GM10266 (cell line): ENCODE data around the gene DNLZ.

Experiments used
- DNase-seq: peaks from one replicate; pipeline ENCODE4 v3.0.0; 2012; ENCODE audit errors: extremely low spot score
- TF ChIP-seq, protein P1 (sequence below): IDR thresholded peaks from 2 replicates; pipeline ENCODE4 v1.5.1; 2012; ENCODE audit warnings: mild to moderate bottlenecking, low read depth; ENCODE audit not compliant: control insufficient read depth, insufficient read depth; ENCODE audit errors: missing control alignments

DNLZ gene

DNA sequence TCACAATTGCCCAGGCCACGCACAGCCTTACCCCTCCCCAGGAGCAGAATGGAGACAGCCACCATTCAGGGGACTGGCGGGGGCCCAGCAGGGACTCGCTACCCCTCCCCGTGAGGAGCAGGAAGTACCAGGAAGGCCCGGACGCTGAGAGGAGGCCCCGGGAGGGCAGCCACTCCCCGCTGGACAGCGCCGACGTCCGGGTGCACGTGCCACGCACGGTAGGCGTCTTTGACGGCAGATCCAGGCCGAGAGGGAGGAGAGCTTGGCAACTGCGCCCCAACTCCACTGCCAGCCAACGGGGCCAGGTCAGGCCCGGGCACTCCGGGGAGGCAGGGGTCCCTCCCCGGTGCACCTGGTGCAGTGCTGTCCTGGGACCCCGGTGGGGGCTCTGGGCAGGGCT is 14.0 kb downstream of the DNLZ start:
- no peak for DNase-seq
- TF ChIP-seq, protein P1, sequence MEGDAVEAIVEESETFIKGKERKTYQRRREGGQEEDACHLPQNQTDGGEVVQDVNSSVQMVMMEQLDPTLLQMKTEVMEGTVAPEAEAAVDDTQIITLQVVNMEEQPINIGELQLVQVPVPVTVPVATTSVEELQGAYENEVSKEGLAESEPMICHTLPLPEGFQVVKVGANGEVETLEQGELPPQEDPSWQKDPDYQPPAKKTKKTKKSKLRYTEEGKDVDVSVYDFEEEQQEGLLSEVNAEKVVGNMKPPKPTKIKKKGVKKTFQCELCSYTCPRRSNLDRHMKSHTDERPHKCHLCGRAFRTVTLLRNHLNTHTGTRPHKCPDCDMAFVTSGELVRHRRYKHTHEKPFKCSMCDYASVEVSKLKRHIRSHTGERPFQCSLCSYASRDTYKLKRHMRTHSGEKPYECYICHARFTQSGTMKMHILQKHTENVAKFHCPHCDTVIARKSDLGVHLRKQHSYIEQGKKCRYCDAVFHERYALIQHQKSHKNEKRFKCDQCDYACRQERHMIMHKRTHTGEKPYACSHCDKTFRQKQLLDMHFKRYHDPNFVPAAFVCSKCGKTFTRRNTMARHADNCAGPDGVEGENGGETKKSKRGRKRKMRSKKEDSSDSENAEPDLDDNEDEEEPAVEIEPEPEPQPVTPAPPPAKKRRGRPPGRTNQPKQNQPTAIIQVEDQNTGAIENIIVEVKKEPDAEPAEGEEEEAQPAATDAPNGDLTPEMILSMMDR = no peak

DNA sequence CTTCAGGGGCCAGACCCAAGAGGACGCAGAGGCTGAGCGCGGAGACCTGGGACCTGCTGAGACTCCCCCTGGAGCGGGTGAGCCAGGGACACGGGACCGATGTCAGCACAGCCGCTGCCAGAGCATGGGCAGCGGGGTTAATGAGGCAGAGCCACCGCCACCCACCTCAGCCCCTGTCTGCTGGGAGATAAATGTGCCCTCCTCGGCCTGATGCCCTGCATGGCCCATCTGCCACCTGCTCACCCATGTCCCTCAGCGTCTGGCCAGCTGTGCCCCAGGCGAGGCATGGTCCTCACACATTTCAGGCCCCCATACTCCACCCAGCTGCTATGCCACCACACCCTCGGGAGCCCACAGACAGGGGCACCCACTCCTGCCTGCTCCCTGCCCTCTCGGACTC is 14.9 kb downstream of the DNLZ start:
- no peak for DNase-seq
- TF ChIP-seq, protein P1 = no peak

DNA sequence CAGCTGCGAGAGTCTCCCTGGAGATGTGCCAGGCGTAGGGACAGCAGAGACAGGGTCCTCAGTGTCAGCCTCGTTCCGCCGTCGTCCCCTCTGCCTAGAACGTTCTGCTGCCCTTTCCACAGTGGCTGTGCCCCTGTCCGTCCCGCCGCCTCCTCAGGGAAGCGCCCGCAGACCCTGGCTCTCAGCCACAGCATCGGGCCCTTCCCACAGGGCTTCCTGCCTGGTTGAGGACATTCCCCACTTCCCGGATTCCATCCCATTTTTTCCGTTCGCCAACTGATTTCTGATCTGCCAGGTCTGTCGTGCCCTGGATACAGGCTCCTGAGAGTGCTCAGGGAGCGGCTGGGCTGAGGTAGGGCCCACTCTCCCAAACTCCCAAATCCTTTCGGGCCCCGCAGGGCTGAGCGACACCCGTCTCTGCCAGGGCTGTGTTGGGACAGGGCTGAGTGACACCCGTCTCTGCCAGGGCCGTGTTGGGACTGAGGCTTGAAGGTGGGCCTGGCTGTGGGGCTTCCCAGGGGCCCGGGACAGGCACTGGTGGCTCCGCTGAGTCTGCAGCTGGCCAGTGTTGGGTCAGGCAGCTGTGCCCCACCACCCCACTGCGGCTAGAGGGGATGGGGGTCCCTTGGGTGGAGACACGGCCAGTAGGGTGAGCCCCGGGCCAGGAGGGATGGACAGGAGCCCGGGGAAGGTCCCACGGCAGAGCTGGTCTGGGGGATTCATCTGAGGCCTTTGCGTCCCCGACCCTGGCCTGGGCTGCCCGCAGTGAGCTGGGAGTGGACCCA is 15.9 kb downstream of the DNLZ start:
- DNase-seq = no peak
- TF ChIP-seq, protein P1 = no peak

DNA sequence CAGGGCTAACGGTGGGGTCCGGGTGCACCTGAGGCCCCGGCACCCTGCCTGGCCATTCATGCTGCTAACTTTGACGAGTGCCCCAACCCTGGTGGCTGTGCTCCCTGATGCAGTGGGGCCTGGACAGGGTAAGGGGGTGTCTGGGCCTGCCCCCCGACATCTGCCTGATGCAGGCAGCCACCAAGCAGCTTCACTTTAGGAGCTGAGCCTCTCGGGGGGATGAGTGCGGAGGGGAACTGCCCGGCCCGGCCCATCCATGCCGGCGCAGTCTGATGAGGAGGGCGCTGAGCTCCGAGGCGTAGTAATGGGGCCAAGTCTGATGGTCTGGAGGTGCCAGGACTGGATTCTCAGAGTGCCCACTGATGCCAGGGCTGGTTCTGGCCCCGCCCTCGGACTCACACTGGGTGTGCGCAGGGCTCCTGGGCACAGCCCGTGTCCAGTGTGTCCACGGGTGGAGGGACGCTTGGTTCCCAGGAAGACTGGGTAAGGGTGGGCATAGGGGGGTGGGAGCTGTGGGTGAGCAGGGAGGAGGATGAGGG is 16.5 kb downstream of the DNLZ start:
- TF ChIP-seq, protein P1 = no peak
- DNase-seq = no peak

DNA sequence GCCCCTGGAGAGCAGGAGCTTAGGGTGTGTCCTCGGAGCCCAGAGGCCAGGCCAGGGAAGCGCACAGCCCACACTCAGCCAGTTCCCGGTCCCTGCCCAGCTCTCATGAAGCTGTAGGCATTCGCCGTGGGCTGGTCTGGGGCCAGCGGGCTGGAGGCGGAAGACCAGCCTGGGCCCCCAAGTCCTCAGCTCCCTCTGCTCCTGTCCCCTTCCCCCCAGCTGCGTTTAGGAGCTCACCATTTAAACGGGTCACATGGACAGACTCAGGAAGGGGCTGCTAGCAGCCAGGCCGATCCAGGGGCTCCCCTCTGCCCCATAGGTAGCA is 17.4 kb downstream of the DNLZ start:
- TF ChIP-seq, protein P1 = no peak
- no peak for DNase-seq

DNA sequence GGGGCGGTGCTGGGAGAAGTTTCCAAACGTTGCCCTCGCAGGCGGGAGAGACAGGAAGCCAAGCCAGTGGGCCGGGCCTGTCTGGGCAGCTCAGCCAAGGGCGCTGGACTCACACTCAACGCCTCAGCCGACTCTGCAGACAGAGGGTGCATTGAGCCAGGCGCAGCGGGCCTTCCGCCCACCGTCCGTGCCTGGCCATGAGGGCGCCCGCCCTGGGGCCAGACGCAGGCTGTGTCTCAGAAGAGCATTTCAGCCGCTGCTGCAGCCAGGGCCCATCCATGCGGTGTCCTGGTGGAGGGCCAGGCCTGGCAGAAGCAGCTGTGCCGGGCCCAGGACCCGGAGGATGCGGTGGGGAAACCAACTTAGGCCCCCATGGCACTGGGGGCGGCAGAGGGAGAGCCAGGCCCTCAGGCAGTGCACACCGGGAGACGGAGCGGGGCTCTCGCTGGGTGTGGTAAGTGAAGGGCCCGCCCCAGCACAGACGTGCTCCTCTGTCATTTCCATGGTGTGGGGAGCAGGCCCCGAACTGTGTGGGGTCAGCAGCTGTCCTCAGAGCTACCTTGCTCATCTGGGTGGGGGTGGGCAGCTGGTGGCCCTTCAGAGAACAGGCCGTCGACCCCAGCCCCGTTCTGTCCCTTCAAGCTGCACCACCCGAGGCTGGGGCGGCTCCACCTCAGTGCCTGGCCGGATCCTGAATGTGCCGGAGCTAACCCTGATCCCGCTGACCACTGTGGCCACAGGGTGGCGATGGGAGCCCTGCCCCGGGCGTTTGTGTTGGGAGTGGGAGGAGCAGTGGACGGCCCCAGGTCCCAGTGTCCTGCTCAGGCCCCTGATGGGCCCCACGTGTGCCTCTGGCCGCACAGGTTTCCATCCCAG is 18.0 kb downstream of the DNLZ start:
- no peak for DNase-seq
- TF ChIP-seq, protein P1 = no peak

DNA sequence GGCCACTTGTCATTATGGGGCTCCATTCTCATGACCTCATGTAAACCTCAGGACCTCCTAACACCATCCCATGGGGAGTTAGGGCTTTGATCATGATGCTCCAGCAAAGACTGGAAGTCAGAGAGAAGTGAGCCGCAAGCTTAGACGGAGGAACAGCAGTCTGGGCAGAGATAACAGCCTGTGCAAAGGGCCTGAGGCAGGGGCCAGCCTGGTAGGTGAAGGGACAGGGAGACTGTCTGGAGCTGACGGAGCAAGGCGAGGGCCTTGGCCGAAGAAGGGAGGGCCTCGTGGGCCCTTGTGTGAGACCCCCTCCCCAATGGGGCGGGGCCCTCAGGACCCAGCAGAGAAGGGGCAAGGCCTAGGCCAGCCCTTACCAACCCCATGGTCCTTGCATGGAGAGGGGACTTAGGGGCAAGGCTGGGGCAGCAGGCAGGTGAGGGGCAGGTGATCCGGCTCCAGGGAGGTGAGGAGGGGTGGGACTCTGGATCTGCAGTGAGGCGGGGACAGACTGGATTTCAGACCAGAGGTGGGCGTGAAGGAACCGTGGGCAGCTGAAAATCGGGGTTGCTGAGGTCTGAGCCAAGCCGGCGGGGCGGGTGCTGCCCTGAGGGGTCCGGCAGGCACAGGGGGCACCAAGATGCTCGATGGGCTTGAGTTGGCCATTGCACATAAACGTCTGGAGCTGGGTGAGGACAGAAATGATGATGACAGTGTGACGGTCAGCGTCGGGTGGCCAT is 18.8 kb downstream of the DNLZ start:
- DNase-seq = no peak
- TF ChIP-seq, protein P1 = no peak
